Neuron (in vitro differentiated cells): ENCODE results near the gene TRAPPC4.
A peak's percentile ranks its signal among the peaks of the same experiment; 100 is the strongest.
"Not testable (repeated sequence)": the region's sequence is repeated elsewhere in the genome, so short reads cannot be mapped to it uniquely, and the experiment has no call there.

Source experiments
- H2AFZ ChIP-seq: one replicate; pipeline ENCODE4 v1.6.1; 2013; ENCODE audit warnings: low read depth, mild to moderate bottlenecking, inconsistent platforms, low read length, moderate library complexity
- H3K27me3 ChIP-seq: one replicate; pipeline ENCODE4 v1.6.1; 2013; ENCODE audit warnings: low read length; ENCODE audit not compliant: insufficient read depth
- H3K36me3 ChIP-seq: one replicate; pipeline ENCODE4 v1.6.1; 2013; ENCODE audit warnings: low read length; ENCODE audit not compliant: insufficient read depth
- H3K4me1 ChIP-seq: one replicate; pipeline ENCODE4 v1.6.1; 2013; ENCODE audit warnings: low read length; ENCODE audit not compliant: insufficient read depth
- H3K4me3 ChIP-seq: 2 replicates; pipeline ENCODE4 v1.5.1; 2013; ENCODE audit warnings: mild to moderate bottlenecking, low read length, moderate library complexity
- H3K9me3 ChIP-seq: one replicate; pipeline ENCODE4 v1.6.1; 2013; ENCODE audit warnings: low read length

TRAPPC4 gene

GRCh38 chr11:119018074-119018938, at the start of gene TRAPPC4, which contains the start of gene RPS25:
TRAPPC4 (plus strand) TSS chr11:119018766; CDS start chr11:119018796, 30 bp downstream.
RPS25 (minus strand) TSS chr11:119018343; CDS start chr11:119018284, 59 bp downstream.
- peaks cover 55% of the 10 kb centered on the region for H3K36me3 ChIP-seq
- no peaks in the 10 kb centered on the region for H3K27me3 ChIP-seq
- H3K4me3 ChIP-seq: peak within 1 kb of the TSS; percentile 94
- H3K9me3 ChIP-seq: no peaks in the 10 kb centered on the region
- peaks cover 20% of the 10 kb centered on the region for H3K4me1 ChIP-seq
- H2AFZ ChIP-seq: peak within 1 kb of the TSS; percentile 95

- H3K4me1 ChIP-seq, H3K36me3 ChIP-seq, H3K27me3 ChIP-seq, H3K9me3 ChIP-seq, H2AFZ ChIP-seq, H3K4me3 ChIP-seq: not testable (repeated sequence)
These were observed 49.1 kb upstream of the TRAPPC4 start for GRCh38 chr11:118969508-118969907.

GRCh38 chr11:118971646-118972045, 46.9 kb upstream of the TRAPPC4 start, which contains the start of gene FOXR1:
FOXR1 (plus strand) TSS chr11:118971761; CDS start chr11:118971932, 171 bp downstream.
- no peaks in the 10 kb centered on the region for H3K4me1 ChIP-seq
- H2AFZ ChIP-seq: no peak within 1 kb of the TSS
- H3K4me3 ChIP-seq: no peak within 1 kb of the TSS
- H3K9me3 ChIP-seq: no peaks in the 10 kb centered on the region
- no peaks in the 10 kb centered on the region for H3K27me3 ChIP-seq
- H3K36me3 ChIP-seq: no peaks in the 10 kb centered on the region

GRCh38 chr11:118973985-118974384, 44.6 kb upstream of the TRAPPC4 start:
- peaks cover 7% of the 10 kb centered on the region for H3K27me3 ChIP-seq
- H3K9me3 ChIP-seq: no peaks in the 10 kb centered on the region
- no peak overlapping the region for H2AFZ ChIP-seq

GRCh38 chr11:118975771-118976709, 42.5 kb upstream of the TRAPPC4 start:
- Histone ChIP-seq H2AFZ (no peak overlapping the region), H3K4me3 (no peak overlapping the region), H3K4me1 (peaks cover 11% of the 10 kb centered on the region), H3K36me3 (no peaks in the 10 kb centered on the region), H3K27me3 (peaks cover 17% of the 10 kb centered on the region), H3K9me3 (no peaks in the 10 kb centered on the region)

More at GRCh38 chr11:118973985-118974384, 44.6 kb upstream of the TRAPPC4 start:
- peaks cover under 1% of the 10 kb centered on the region for H3K4me1 ChIP-seq
- H3K4me3 ChIP-seq: no peak overlapping the region
- no peaks in the 10 kb centered on the region for H3K36me3 ChIP-seq

GRCh38 chr11:118979434-118979833, 39.1 kb upstream of the TRAPPC4 start:
- Histone ChIP-seq H3K9me3 (no peaks in the 10 kb centered on the region), H3K4me1 (peaks cover 11% of the 10 kb centered on the region), H2AFZ (no peak overlapping the region), H3K4me3 (no peak overlapping the region), H3K36me3 (no peaks in the 10 kb centered on the region), H3K27me3 (peaks cover 17% of the 10 kb centered on the region)

- peaks cover 17% of the 10 kb centered on the region for H3K27me3 ChIP-seq
- H2AFZ ChIP-seq: no peak overlapping the region
- H3K4me3 ChIP-seq: no peak overlapping the region
- H3K36me3 ChIP-seq: no peaks in the 10 kb centered on the region
- no peaks in the 10 kb centered on the region for H3K9me3 ChIP-seq
- H3K4me1 ChIP-seq: peaks cover 11% of the 10 kb centered on the region
These were observed 38.2 kb upstream of the TRAPPC4 start for GRCh38 chr11:118980191-118980881.

GRCh38 chr11:118984337-118984736, 34.2 kb upstream of the TRAPPC4 start:
- H3K4me1 ChIP-seq, H3K9me3 ChIP-seq, H3K4me3 ChIP-seq, H3K36me3 ChIP-seq, H2AFZ ChIP-seq, H3K27me3 ChIP-seq: not testable (repeated sequence)

- Histone ChIP-seq H3K4me3 (no peak overlapping the region), H3K36me3 (no peaks in the 10 kb centered on the region), H2AFZ (no peak overlapping the region), H3K27me3 (peaks cover 5% of the 10 kb centered on the region), H3K9me3 (no peaks in the 10 kb centered on the region), H3K4me1 (peaks cover 3% of the 10 kb centered on the region)
These were observed 33.7 kb upstream of the TRAPPC4 start for GRCh38 chr11:118984825-118985224.

GRCh38 chr11:118988280-118988679, 30.3 kb upstream of the TRAPPC4 start:
- no peak overlapping the region for H3K4me3 ChIP-seq
- H3K4me1 ChIP-seq: no peaks in the 10 kb centered on the region
- no peaks in the 10 kb centered on the region for H3K9me3 ChIP-seq
- H3K36me3 ChIP-seq: no peaks in the 10 kb centered on the region
- H2AFZ ChIP-seq: no peak overlapping the region
- no peaks in the 10 kb centered on the region for H3K27me3 ChIP-seq

GRCh38 chr11:118991486-118992038, 27.0 kb upstream of the TRAPPC4 start:
- H3K36me3 ChIP-seq, H3K4me3 ChIP-seq, H3K27me3 ChIP-seq, H3K9me3 ChIP-seq, H2AFZ ChIP-seq, H3K4me1 ChIP-seq: not testable (repeated sequence)

- no peaks in the 10 kb centered on the region for H3K9me3 ChIP-seq
- H3K4me1 ChIP-seq: peaks cover 17% of the 10 kb centered on the region
- H3K4me3 ChIP-seq: peak overlapping the region; percentile 81
- peak overlapping the region; percentile 38 for H2AFZ ChIP-seq
- peaks cover 11% of the 10 kb centered on the region for H3K36me3 ChIP-seq
- no peaks in the 10 kb centered on the region for H3K27me3 ChIP-seq
These were observed 21.5 kb upstream of the TRAPPC4 start for GRCh38 chr11:118996926-118997626.
